Lower leg skin (tissue), 3 donors: ENCODE results near the gene DDX10.

Experiments
- POLR2A ChIP-seq, 2 donors: fragments of 450-650 bp; IDR thresholded peaks; one replicate each; pipeline ENCODE4 v1.6.1; 2016 to 2017; ENCODE audit warnings: antibody characterized with exemption in 2 of 2, mild to moderate bottlenecking in 1 of 2, moderate library complexity in 1 of 2
- TF ChIP-seq, protein P1 (sequence below), 3 donors: fragments of 450-650 bp; IDR thresholded peaks; one replicate each; pipeline ENCODE4 v1.5.1; 2016; ENCODE audit warnings: antibody characterized with exemption in 3 of 3, mild to moderate bottlenecking in 3 of 3, moderate library complexity in 2 of 3

DNA sequence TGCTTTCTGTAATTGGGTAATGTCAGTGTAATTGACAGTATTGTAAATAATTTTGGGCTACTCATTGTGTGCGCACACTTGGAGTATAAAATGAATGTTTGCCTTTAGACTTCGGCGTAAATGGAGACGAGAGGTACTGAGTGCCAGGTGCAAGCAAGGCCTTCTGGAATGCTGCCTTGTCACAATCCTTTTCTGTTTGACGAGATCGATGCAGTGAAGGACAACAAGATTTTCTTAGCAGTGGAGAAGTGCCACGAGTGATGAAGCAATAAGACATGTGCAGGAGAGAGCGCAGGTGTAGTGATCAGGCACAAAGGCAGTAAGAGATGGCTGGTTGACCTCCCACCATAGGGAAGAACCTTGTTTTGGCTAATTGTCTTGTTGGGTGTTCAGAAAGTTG, 67.5 kb downstream of the DDX10 start:
- TF ChIP-seq POLR2A (IDR thresholded peaks at IDR 0.05) = no peak
- TF ChIP-seq, protein P1, sequence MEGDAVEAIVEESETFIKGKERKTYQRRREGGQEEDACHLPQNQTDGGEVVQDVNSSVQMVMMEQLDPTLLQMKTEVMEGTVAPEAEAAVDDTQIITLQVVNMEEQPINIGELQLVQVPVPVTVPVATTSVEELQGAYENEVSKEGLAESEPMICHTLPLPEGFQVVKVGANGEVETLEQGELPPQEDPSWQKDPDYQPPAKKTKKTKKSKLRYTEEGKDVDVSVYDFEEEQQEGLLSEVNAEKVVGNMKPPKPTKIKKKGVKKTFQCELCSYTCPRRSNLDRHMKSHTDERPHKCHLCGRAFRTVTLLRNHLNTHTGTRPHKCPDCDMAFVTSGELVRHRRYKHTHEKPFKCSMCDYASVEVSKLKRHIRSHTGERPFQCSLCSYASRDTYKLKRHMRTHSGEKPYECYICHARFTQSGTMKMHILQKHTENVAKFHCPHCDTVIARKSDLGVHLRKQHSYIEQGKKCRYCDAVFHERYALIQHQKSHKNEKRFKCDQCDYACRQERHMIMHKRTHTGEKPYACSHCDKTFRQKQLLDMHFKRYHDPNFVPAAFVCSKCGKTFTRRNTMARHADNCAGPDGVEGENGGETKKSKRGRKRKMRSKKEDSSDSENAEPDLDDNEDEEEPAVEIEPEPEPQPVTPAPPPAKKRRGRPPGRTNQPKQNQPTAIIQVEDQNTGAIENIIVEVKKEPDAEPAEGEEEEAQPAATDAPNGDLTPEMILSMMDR (IDR thresholded peaks at IDR 0.05) = no peak
